Epithelial cell of proximal tubule (primary cell): ENCODE results near the gene FAM163B. TPM values are rescaled to one million over a fixed set of nuclear protein-coding genes. Genes with fewer than 3 reads are reported as not detected.

Source experiments
- DNase-seq: peaks from one replicate; pipeline ENCODE4 v3.0.0-alpha.2; 2011; ENCODE audit warnings: low read depth
- H3K4me3 ChIP-seq: 2 replicates; pipeline ENCODE4 v1.5.1; 2011; ENCODE audit warnings: low read depth, mild to moderate bottlenecking, low read length
- total RNA-seq: library from RNA; depleted of rRNA; stranded (reverse); fragments of >200 nt; gene quantifications from 2 replicates; pipeline ENCODE4 v1.2.3, GENCODE V29; 2015
- TF ChIP-seq, protein P1 (sequence below): conservative IDR thresholded peaks from 2 replicates; pipeline ENCODE4 v1.5.1; 2012; ENCODE audit warnings: low read depth, mild to moderate bottlenecking, low read length

FAM163B gene
- total RNA-seq, 1 donor from 2014 or later = not detected

DNA sequence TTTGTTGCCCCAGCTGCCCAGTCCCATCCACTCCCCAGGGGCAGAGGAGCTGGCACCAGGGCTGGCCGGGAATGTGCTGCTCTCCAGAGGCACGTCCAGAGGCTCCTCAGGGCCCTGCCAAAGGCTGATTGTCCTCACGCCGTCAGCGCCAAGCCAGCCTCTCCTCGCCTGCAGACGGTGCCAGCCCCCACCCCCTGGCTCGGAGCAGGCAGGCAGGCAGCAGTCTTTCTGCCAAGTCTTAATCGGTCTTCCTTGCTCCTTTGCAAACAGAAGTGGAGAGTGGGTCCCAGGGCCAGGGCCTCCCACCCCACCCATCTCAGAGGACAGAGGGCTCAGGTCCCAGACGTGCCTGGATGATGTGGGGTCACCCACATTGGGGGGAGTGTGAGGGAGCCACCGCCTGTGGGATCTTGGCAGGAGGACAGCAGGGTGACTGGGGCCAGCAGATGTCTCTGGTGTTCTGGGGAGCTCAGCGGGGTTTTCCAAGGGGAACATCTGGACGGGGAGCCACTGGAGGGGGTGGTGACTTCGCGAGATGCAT lies 36.3 kb downstream of the FAM163B start:
- TF ChIP-seq, protein P1, sequence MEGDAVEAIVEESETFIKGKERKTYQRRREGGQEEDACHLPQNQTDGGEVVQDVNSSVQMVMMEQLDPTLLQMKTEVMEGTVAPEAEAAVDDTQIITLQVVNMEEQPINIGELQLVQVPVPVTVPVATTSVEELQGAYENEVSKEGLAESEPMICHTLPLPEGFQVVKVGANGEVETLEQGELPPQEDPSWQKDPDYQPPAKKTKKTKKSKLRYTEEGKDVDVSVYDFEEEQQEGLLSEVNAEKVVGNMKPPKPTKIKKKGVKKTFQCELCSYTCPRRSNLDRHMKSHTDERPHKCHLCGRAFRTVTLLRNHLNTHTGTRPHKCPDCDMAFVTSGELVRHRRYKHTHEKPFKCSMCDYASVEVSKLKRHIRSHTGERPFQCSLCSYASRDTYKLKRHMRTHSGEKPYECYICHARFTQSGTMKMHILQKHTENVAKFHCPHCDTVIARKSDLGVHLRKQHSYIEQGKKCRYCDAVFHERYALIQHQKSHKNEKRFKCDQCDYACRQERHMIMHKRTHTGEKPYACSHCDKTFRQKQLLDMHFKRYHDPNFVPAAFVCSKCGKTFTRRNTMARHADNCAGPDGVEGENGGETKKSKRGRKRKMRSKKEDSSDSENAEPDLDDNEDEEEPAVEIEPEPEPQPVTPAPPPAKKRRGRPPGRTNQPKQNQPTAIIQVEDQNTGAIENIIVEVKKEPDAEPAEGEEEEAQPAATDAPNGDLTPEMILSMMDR = no peak
- no peak for DNase-seq

DNA sequence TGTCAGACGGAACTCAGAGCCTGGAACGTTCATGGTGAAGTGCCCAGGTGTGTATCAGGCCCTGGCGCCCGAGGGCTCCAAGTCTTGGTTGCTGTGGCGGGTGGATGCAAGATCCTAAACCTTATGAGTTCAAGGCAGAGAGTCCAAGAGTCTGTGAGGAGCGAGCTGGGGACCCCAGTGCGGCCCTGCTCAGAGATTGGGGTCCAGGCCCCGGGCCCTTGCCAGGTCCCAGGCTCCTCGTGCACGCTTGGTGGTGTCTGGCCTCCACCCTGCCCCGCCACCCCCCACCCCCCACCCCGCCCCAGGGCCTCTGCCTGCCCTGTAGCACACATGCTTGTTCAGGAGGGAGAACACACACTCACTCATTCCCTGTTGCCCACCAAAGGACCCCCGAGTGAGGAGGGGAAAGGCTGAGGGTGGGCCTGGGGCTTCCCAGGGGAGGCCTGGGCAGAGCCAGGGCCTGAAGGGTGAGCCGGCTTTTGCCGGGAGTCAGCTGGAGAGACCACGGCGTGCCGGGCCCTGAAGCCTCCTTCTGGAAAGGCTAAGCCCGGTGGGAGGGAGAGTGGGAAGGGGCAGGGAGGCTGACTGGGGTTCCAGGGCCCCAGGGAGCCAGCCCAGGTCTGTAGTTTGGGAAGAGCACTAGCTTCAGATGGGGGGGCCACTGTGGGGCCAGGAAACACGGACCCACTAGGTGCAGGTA lies 37.1 kb downstream of the FAM163B start:
- no peak overlapping the region for H3K4me3 ChIP-seq
- TF ChIP-seq, protein P1 = no peak
- DNase-seq = no peak

More for the DNA sequence above, 36.3 kb downstream of the FAM163B start:
- no peak overlapping the region for H3K4me3 ChIP-seq

DNA sequence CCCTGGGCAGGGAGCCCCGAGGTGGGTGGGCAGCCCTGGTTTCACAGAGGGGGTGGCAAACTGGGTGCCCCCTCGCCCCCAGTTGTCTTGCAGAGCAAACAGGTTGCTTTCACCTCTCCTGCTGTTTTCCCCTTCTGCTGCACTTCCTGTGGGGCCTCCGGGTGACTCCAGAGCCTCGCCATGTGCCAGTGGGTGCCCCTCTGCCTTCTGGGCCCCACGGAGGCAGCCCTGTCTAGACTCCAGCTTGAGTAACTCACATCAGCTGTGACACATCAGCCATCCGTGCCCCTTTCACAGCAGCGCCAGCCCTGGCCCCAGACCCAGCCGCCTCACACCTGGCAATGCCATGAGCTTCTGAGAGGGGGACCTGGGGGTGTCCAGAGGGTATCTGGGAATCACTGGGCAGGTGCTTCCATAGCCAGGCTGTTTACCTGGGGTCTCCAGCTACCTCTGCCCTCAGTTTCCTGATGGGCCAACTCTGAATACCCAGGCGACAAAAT lies 37.7 kb downstream of the FAM163B start:
- TF ChIP-seq, protein P1 = no peak
- no peak overlapping the region for H3K4me3 ChIP-seq
- no peak for DNase-seq

DNA sequence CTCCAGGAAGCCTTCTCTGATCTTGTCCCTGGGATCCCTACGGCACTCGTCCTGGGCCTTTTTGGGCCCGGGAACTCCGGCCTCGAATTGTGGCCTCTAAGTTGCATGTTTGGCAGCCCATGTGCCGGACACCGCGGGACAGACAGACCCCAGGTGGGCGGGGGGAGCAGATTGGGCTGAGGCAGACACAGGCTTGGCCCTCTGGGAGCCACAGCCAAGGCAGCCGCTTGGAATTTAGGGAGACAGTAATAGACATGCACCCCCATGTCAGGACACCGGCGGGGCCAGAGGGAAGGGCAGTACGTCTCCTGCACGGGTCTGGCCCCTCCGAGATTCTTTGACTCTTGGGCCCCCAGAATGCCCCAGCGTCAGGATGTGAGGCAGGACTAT lies 38.5 kb downstream of the FAM163B start:
- DNase-seq = no peak
- TF ChIP-seq, protein P1 = no peak
- no peak overlapping the region for H3K4me3 ChIP-seq

DNA sequence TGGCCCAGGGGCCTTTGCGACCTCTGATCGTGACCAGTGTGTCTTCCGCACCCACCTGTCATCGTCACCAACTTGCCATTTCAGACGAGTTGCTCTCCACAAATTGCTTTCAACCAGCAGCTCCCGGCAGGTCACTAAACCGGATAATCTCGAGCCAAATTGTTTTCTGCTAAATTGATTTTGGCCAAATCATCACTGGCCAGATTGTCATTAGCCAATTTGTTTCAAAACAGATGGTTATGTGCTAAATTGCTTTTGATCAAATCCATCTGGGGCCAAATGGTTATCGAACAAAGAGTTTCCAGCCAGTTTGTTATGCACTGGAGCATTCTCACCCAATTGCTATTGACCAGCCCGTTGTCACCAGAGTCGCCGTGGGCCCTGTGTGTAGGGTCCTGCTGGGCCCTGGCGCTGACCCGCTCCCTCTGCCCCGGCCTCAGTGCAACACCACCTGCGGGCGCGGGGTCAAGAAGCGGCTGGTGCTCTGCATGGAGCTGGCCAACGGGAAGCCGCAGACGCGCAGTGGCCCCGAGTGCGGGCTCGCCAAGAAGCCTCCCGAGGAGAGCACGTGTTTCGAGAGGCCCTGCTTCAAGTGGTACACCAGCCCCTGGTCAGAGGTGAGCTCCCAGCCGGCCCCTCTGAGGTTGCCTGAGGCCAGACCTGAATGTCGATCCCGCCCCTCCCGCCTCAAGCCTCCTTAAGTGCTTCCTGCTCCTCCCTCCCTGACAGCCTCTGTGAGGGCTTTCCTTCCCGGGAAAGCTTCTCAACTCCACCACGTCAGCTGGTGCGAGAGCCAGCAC lies 39.1 kb downstream of the FAM163B start:
- no peak for DNase-seq
- TF ChIP-seq, protein P1 = no peak
- no peak overlapping the region for H3K4me3 ChIP-seq

DNA sequence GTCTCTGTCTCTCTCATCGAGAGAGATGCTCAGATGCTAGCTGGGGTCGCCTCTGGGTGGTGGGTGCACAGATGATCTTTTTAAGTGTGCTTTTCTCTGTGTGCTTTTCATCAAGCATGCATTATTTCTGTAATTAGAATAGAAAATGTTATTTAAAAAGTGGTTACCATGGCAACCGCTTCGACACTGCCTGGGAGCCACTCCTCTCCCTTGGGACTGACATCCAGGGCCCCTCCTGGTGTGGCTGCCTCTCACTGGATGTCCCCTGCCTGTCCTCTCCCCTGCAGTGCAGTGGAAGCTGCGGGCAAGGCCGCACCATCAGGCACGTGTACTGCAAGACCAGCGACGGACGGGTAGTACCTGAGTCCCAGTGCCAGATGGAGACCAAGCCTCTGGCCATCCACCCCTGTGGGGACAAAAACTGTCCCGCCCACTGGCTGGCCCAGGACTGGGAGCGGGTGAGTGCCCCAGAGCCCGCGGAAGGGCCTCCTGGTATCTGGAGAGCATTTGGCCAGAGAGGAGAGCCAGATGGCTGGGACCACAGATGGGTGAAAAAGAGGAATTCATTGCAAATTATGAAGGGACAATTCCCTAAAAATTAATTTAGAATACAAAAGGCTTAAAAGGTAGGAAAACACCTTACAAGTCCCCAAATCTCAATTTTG lies 39.9 kb downstream of the FAM163B start:
- TF ChIP-seq, protein P1 = no peak
- no peak for DNase-seq
- no peak overlapping the region for H3K4me3 ChIP-seq
